ENCODE results near the gene NEU1.
"Not testable (repeated sequence)": the region's sequence is repeated elsewhere in the genome, so short reads cannot be mapped to it uniquely, and the experiment has no call there.

NEU1 gene

GRCh38 chr6:31837369-31838113 is 25.1 kb downstream of the NEU1 start:
- DNase-seq: no peak

GRCh38 chr6:31836474-31837368 is 25.9 kb downstream of the NEU1 start:
- DNase-seq: no peak

- DNase-seq: no peak
Observed at GRCh38 chr6:31836047-31836473, 26.6 kb downstream of the NEU1 start.

- peak; percentile 94 for DNase-seq
Observed at GRCh38 chr6:31834367-31835250, 28.0 kb downstream of the NEU1 start.

- DNase-seq: no peak
Observed at GRCh38 chr6:31831350-31832215, 31.0 kb downstream of the NEU1 start.

- no peak for DNase-seq
Observed at GRCh38 chr6:31830886-31831335, 31.7 kb downstream of the NEU1 start.

- no peak for DNase-seq
Observed at GRCh38 chr6:31829633-31830283, 32.9 kb downstream of the NEU1 start.

- DNase-seq: peak; percentile 99
Observed at GRCh38 chr6:31827286-31828079, 35.1 kb downstream of the NEU1 start, which contains the start of gene HSPA1B. Gene HSPA1B, plus strand, starts transcription at chr6:31827738. Its CDS starts 213 bp downstream, at chr6:31827951.

GRCh38 chr6:31826793-31827285 is 35.8 kb downstream of the NEU1 start:
- peak; percentile 93 for DNase-seq

- DNase-seq: no peak
Observed at GRCh38 chr6:31825553-31825952, 37.1 kb downstream of the NEU1 start.

GRCh38 chr6:31823592-31824196 is 38.9 kb downstream of the NEU1 start:
- not testable (repeated sequence) for DNase-seq

- peak; percentile 89 for DNase-seq
Observed at GRCh38 chr6:31822036-31822821, 40.4 kb downstream of the NEU1 start.

- DNase-seq: peak; percentile 65
Observed at GRCh38 chr6:31821301-31822035, 41.2 kb downstream of the NEU1 start.

GRCh38 chr6:31820399-31820798 is 42.2 kb downstream of the NEU1 start:
- not testable (repeated sequence) for DNase-seq

- DNase-seq: no peak
Observed at GRCh38 chr6:31819871-31820299, 42.7 kb downstream of the NEU1 start.

GRCh38 chr6:31817929-31818511 is 44.6 kb downstream of the NEU1 start:
- DNase-seq: not testable (repeated sequence)

GRCh38 chr6:31817133-31817928 is 45.3 kb downstream of the NEU1 start:
- DNase-seq: not testable (repeated sequence)
